NCI-H1436 treated with DMSO at 0.1 percent for 48 hours (cell line): ENCODE results near the gene PUS1.
A peak's percentile ranks its signal among the peaks of the same experiment; 100 is the strongest.
"Not testable (repeated sequence)": the region's sequence is repeated elsewhere in the genome, so short reads cannot be mapped to it uniquely, and the experiment has no call there.

Experiments used
- DNase-seq: peaks from one replicate; lab custom pipeline; 2025; lab: John Stamatoyannopoulos, UW

The PUS1 gene

GRCh38 chr12:131928711-131929580 is at the start of gene PUS1:
Gene PUS1 (plus strand): TSS chr12:131929276. CDS start chr12:131929723, 447 bp downstream.
- no peak for DNase-seq

GRCh38 chr12:131882804-131883520 is 46.1 kb upstream of the PUS1 start:
- DNase-seq = no peak

GRCh38 chr12:131883521-131883900 is 45.6 kb upstream of the PUS1 start:
- DNase-seq = no peak

GRCh38 chr12:131885076-131885475 is 44.0 kb upstream of the PUS1 start:
- not testable (repeated sequence) for DNase-seq

- no peak for DNase-seq
Measured at GRCh38 chr12:131885543-131886057, 43.5 kb upstream of the PUS1 start.

GRCh38 chr12:131891722-131892121 is 37.4 kb upstream of the PUS1 start:
- DNase-seq = not testable (repeated sequence)

GRCh38 chr12:131892711-131893604 is 36.1 kb upstream of the PUS1 start:
- DNase-seq = no peak

- DNase-seq = no peak
Measured at GRCh38 chr12:131893605-131894312, 35.3 kb upstream of the PUS1 start.

GRCh38 chr12:131894313-131894860 is 34.7 kb upstream of the PUS1 start, which contains the start of gene ULK1:
Gene ULK1 (plus strand): TSS chr12:131894622. CDS start chr12:131895002, 380 bp downstream.
- DNase-seq = peak; percentile 74

- no peak for DNase-seq
Measured at GRCh38 chr12:131894981-131895639, 34.0 kb upstream of the PUS1 start.

- DNase-seq = no peak
Measured at GRCh38 chr12:131895640-131896079, 33.4 kb upstream of the PUS1 start.

GRCh38 chr12:131896080-131896810 is 32.8 kb upstream of the PUS1 start:
- no peak for DNase-seq

GRCh38 chr12:131896811-131897270 is 32.2 kb upstream of the PUS1 start:
- DNase-seq = no peak

GRCh38 chr12:131897276-131897675 is 31.8 kb upstream of the PUS1 start:
- no peak for DNase-seq

GRCh38 chr12:131897875-131898274 is 31.2 kb upstream of the PUS1 start:
- no peak for DNase-seq

GRCh38 chr12:131900397-131900796 is 28.7 kb upstream of the PUS1 start:
- DNase-seq = no peak

GRCh38 chr12:131901431-131902331 is 27.4 kb upstream of the PUS1 start:
- DNase-seq = no peak
